WERI-Rb-1 (cell line): ENCODE results near the gene POU6F2.
"Not testable (repeated sequence)": the region's sequence is repeated elsewhere in the genome, so short reads cannot be mapped to it uniquely, and the experiment has no call there.

ENCODE experiments used
- DNase-seq: peaks from one replicate; pipeline ENCODE4 v3.0.0-alpha.2; 2020
- H3K27ac ChIP-seq: fragments of 250-450 bp; sonication (Bioruptor Pico); 2 replicates; pipeline ENCODE4 v1.5.1; 2020; ENCODE audit warnings: mild to moderate bottlenecking, moderate library complexity
- H3K27me3 ChIP-seq: fragments of 250-450 bp; sonication (Bioruptor Pico); 2 replicates; pipeline ENCODE4 v1.5.1; 2021; ENCODE audit warnings: mild to moderate bottlenecking, low read depth, moderate library complexity; ENCODE audit not compliant: insufficient read depth, severe bottlenecking
- H3K36me3 ChIP-seq: fragments of 250-450 bp; sonication (Bioruptor Pico); 2 replicates; pipeline ENCODE4 v1.5.1; 2020; ENCODE audit warnings: mild to moderate bottlenecking, moderate library complexity
- H3K4me3 ChIP-seq: 2 replicates; pipeline ENCODE4 v1.5.1; 2011; ENCODE audit warnings: low read depth, mild to moderate bottlenecking, control low read depth, low read length
- H3K9me3 ChIP-seq: fragments of 250-450 bp; sonication (Bioruptor Pico); 2 replicates; pipeline ENCODE4 v1.5.1; 2021; ENCODE audit warnings: mild to moderate bottlenecking, moderate library complexity; ENCODE audit not compliant: severe bottlenecking
- CTCF ChIP-seq: IDR thresholded peaks from 2 replicates; pipeline ENCODE4 v1.5.1; 2011; ENCODE audit warnings: low read depth, mild to moderate bottlenecking, control low read depth, inconsistent platforms, low read length

Gene POU6F2

GRCh38 chr7:39186131-39186530, 208.4 kb downstream of the POU6F2 start:
- DNase-seq = no peak
- H3K27me3 ChIP-seq = no peaks in the 10 kb centered on the region
- H3K9me3 ChIP-seq = peaks cover 4% of the 10 kb centered on the region
- no peak for TF ChIP-seq CTCF
- H3K4me3 ChIP-seq = no peak overlapping the region
- H3K36me3 ChIP-seq = no peaks in the 10 kb centered on the region
- no peak overlapping the region for H3K27ac ChIP-seq

GRCh38 chr7:39186671-39187070, 209.0 kb downstream of the POU6F2 start:
- H3K27ac ChIP-seq = no peak overlapping the region
- TF ChIP-seq CTCF = no peak
- no peaks in the 10 kb centered on the region for H3K36me3 ChIP-seq
- no peak for DNase-seq
- no peak overlapping the region for H3K4me3 ChIP-seq
- H3K27me3 ChIP-seq = no peaks in the 10 kb centered on the region
- peaks cover 4% of the 10 kb centered on the region for H3K9me3 ChIP-seq

- Histone ChIP-seq H3K9me3 (peaks cover 4% of the 10 kb centered on the region), H3K27ac (no peak overlapping the region), H3K4me3 (no peak overlapping the region), H3K36me3 (no peaks in the 10 kb centered on the region), H3K27me3 (no peaks in the 10 kb centered on the region)
- TF ChIP-seq CTCF = no peak
- DNase-seq = no peak
Observed at GRCh38 chr7:39187130-39187529, 209.4 kb downstream of the POU6F2 start.

- no peak for TF ChIP-seq CTCF
- no peak overlapping the region for H3K4me3 ChIP-seq
- H3K27ac ChIP-seq = no peak overlapping the region
- H3K36me3 ChIP-seq = no peaks in the 10 kb centered on the region
- H3K9me3 ChIP-seq = no peaks in the 10 kb centered on the region
- no peak for DNase-seq
- no peaks in the 10 kb centered on the region for H3K27me3 ChIP-seq
Observed at GRCh38 chr7:39192476-39192875, 214.8 kb downstream of the POU6F2 start.

GRCh38 chr7:39194388-39194787, 216.7 kb downstream of the POU6F2 start:
- H3K27me3 ChIP-seq, H3K36me3 ChIP-seq, H3K27ac ChIP-seq, H3K9me3 ChIP-seq, DNase-seq, H3K4me3 ChIP-seq: not testable (repeated sequence)

- TF ChIP-seq CTCF = no peak
- Histone ChIP-seq H3K4me3 (no peak overlapping the region), H3K36me3 (no peaks in the 10 kb centered on the region), H3K9me3 (no peaks in the 10 kb centered on the region), H3K27me3 (no peaks in the 10 kb centered on the region), H3K27ac (no peak overlapping the region)
- no peak for DNase-seq
Observed at GRCh38 chr7:39195967-39196366, 218.3 kb downstream of the POU6F2 start.
